Liver (tissue), 9 donors: ENCODE measurements around the gene TNMD. TPM values are rescaled to one million over a fixed set of nuclear protein-coding genes. Genes with fewer than 3 reads are reported as not detected.

ENCODE experiments used
- DNase-seq: peaks from one replicate; pipeline ENCODE4 v3.0.0-alpha.2; 2017; ENCODE audit warnings: low spot score
- H3K27ac ChIP-seq, 2 donors: one replicate each; pipeline ENCODE4 v1.7.0; 2013; ENCODE audit warnings: inconsistent platforms in 2 of 2, low read length in 2 of 2, control low read depth in 1 of 2, low read depth in 1 of 2, mild to moderate bottlenecking in 1 of 2
- H3K27me3 ChIP-seq, 4 donors: one replicate each; pipeline versions ENCODE4 v1.6.1 to v1.7.0; 2013; ENCODE audit warnings: low read length in 3 of 4, inconsistent platforms in 1 of 4, mild to moderate bottlenecking in 1 of 4, moderate library complexity in 1 of 4; ENCODE audit not compliant: control insufficient read depth in 4 of 4, insufficient read depth in 4 of 4
- H3K36me3 ChIP-seq, 4 donors: one replicate each; pipeline versions ENCODE4 v1.6.1 to v1.7.0; 2013; ENCODE audit warnings: low read length in 3 of 4, mild to moderate bottlenecking in 3 of 4, low read depth in 1 of 4, moderate library complexity in 1 of 4; ENCODE audit not compliant: control insufficient read depth in 4 of 4, insufficient read depth in 3 of 4
- H3K4me1 ChIP-seq, 4 donors: one replicate each; pipeline versions ENCODE4 v1.6.1 to v1.7.0; 2013; ENCODE audit warnings: low read length in 3 of 4, mild to moderate bottlenecking in 3 of 4, moderate library complexity in 1 of 4; ENCODE audit not compliant: control insufficient read depth in 4 of 4, insufficient read depth in 4 of 4
- H3K4me3 ChIP-seq, 3 donors: one replicate each; pipeline versions ENCODE4 v1.6.1 to v1.7.0; 2013; ENCODE audit warnings: low read length in 3 of 3, control low read depth in 1 of 3, low read depth in 1 of 3, mild to moderate bottlenecking in 1 of 3
- H3K9ac ChIP-seq, 2 donors: one replicate each; pipeline ENCODE4 v1.7.0; 2013; ENCODE audit warnings: low read length in 2 of 2, mild to moderate bottlenecking in 2 of 2, moderate library complexity in 2 of 2, control low read depth in 1 of 2, low read depth in 1 of 2
- H3K9me3 ChIP-seq, 4 donors: one replicate each; pipeline versions ENCODE4 v1.6.1 to v1.7.0; 2013; ENCODE audit warnings: low read length in 3 of 4; ENCODE audit not compliant: control insufficient read depth in 4 of 4
- ATF3 ChIP-seq: IDR thresholded peaks from 2 replicates; pipeline ENCODE4 v1.6.1; 2016; ENCODE audit warnings: antibody characterized with exemption
- CTCF ChIP-seq: fragments of 150-350 bp; IDR thresholded peaks from 2 replicates; pipeline ENCODE4 v1.5.1; 2017; ENCODE audit warnings: improper control_type of control experiment, low read depth, low read length; ENCODE audit not compliant: missing input control
- EGR1 ChIP-seq, 2 donors: IDR thresholded peaks; 2 replicates each; pipeline ENCODE4 v1.6.1; 2016 to 2018; ENCODE audit warnings: antibody characterized with exemption in 2 of 2, low read depth in 2 of 2
- FOXA1 ChIP-seq: IDR thresholded peaks from 2 replicates; pipeline ENCODE4 v1.6.1; 2016; ENCODE audit warnings: antibody characterized with exemption
- FOXA2 ChIP-seq: IDR thresholded peaks from 2 replicates; pipeline ENCODE4 v1.6.1; 2016; ENCODE audit warnings: antibody characterized with exemption
- GABPA ChIP-seq, 2 donors: IDR thresholded peaks in 1 of 2; conservative IDR thresholded peaks in 1 of 2; 2 replicates each; pipeline ENCODE4 v1.6.1; 2016; ENCODE audit warnings: antibody characterized with exemption in 2 of 2, mild to moderate bottlenecking in 1 of 2, moderate library complexity in 1 of 2
- HNF4A ChIP-seq, 2 donors: conservative IDR thresholded peaks; 2 replicates each; pipeline ENCODE4 v1.6.1; 2016; ENCODE audit warnings: antibody characterized with exemption in 2 of 2, mild to moderate bottlenecking in 2 of 2
- HNF4G ChIP-seq: IDR thresholded peaks from 2 replicates; pipeline ENCODE4 v1.6.1; 2016; ENCODE audit warnings: antibody characterized with exemption
- JUND ChIP-seq, 2 donors: IDR thresholded peaks; 2 replicates each; pipeline ENCODE4 v1.6.1; 2016; ENCODE audit warnings: antibody characterized with exemption in 2 of 2
- MAX ChIP-seq: IDR thresholded peaks from 2 replicates; pipeline ENCODE4 v1.6.1; 2016; ENCODE audit warnings: antibody characterized with exemption
- NR2F2 ChIP-seq: IDR thresholded peaks from 2 replicates; pipeline ENCODE4 v1.6.1; 2016; ENCODE audit warnings: antibody characterized with exemption
- RAD21 ChIP-seq, 2 donors: IDR thresholded peaks; 2 replicates each; pipeline ENCODE4 v1.6.1; 2016; ENCODE audit warnings: antibody characterized with exemption in 2 of 2, mild to moderate bottlenecking in 2 of 2
- REST ChIP-seq: IDR thresholded peaks from 2 replicates; pipeline ENCODE4 v1.6.1; 2016; ENCODE audit warnings: antibody characterized with exemption, mild to moderate bottlenecking
- RXRA ChIP-seq, 2 donors: IDR thresholded peaks; 2 replicates each; pipeline ENCODE4 v1.6.1; 2017 to 2018; ENCODE audit warnings: antibody characterized with exemption in 2 of 2, mild to moderate bottlenecking in 1 of 2
- SP1 ChIP-seq: IDR thresholded peaks from 2 replicates; pipeline ENCODE4 v1.6.1; 2018; ENCODE audit warnings: antibody characterized with exemption, mild to moderate bottlenecking
- TAF1 ChIP-seq: conservative IDR thresholded peaks from 2 replicates; pipeline ENCODE4 v1.6.1; 2016; ENCODE audit warnings: antibody characterized with exemption, mild to moderate bottlenecking
- YY1 ChIP-seq: IDR thresholded peaks from 2 replicates; pipeline ENCODE4 v1.6.1; 2016; ENCODE audit warnings: antibody characterized with exemption, mild to moderate bottlenecking
- ZBTB33 ChIP-seq: IDR thresholded peaks from 2 replicates; pipeline ENCODE4 v1.6.1; 2016; ENCODE audit warnings: antibody characterized with exemption
- WGBS: extraction: QIAGEN DNeasy Blood & Tissue Kit; methylation state at CpG from one replicate; pipeline ENCODE4 v1.1.7; 2013; 5-methylcytosine and 5-hydroxymethylcytosine counted together
- polyA plus RNA-seq, 2 donors: library from polyadenylated mRNA; stranded (reverse) in 1 of 2; unstranded in 1 of 2; fragments of 200-250 nt in 1 of 2; fragments of >200 nt in 1 of 2; fragmentation: Nextera tagmentation in 1 of 2; extraction: Ambion mirVana in 1 of 2; gene quantifications; one replicate each; pipeline versions ENCODE4 v1.2.1 to v1.2.3, GENCODE V29; 2013 to 2015
- total RNA-seq, 2 donors: library from RNA; depleted of rRNA; stranded (reverse); fragments of >200 nt; gene quantifications; one replicate each; pipeline ENCODE4 v1.2.3, GENCODE V29; 2014
- donor health status: healthy.
- donor health status: healthy.
- donor health status: healthy.
- donor health status: healthy.
- donor health status: healthy.

TNMD gene
- total and polyA plus RNA-seq, 4 donors: not detected

GRCh38 chrX:100600758-100601157 lies 16.0 kb downstream of the TNMD start:
- H3K4me1 ChIP-seq: no peaks in the 10 kb centered on the region
- WGBS: 6% methylated on average over 1 of the region's 1 CpG
- no peak overlapping the region for H3K4me3 ChIP-seq
- H3K9ac ChIP-seq: no peak overlapping the region
- no peaks in the 10 kb centered on the region for H3K9me3 ChIP-seq
- TF ChIP-seq RXRA (IDR thresholded peaks at IDR 0.05) (peak in 1 of 2 donors; percentile 7), MAX (no peak), CTCF (no peak), SP1 (peak; percentile 13)
- no peaks in the 10 kb centered on the region for H3K27me3 ChIP-seq
- no peaks in the 10 kb centered on the region for H3K36me3 ChIP-seq
- DNase-seq: no peak
- no peak overlapping the region for H3K27ac ChIP-seq

- no peak for DNase-seq
- no peak for TF ChIP-seq FOXA1
- no peak for TF ChIP-seq HNF4A (conservative IDR thresholded peaks at IDR 0.05)
- no peak for TF ChIP-seq MAX
- TF ChIP-seq ATF3: no peak
- no peak for TF ChIP-seq ZBTB33
- no peak for TF ChIP-seq EGR1 (IDR thresholded peaks at IDR 0.05; ENCODE audit: low read depth in 2 of 2)
- TF ChIP-seq RXRA (IDR thresholded peaks at IDR 0.05): no peak
- no peak for TF ChIP-seq HNF4G
- no peak for TF ChIP-seq YY1
- TF ChIP-seq TAF1: no peak
- TF ChIP-seq CTCF: no peak
- no peak for TF ChIP-seq RAD21 (IDR thresholded peaks at IDR 0.05)
- TF ChIP-seq REST: no peak
- TF ChIP-seq SP1: no peak
- no peak for TF ChIP-seq JUND (IDR thresholded peaks at IDR 0.05)
- TF ChIP-seq FOXA2: no peak
- TF ChIP-seq GABPA (IDR thresholded peaks at IDR 0.05 in 1 of 2, conservative IDR thresholded peaks at IDR 0.05 in 1 of 2): no peak
- TF ChIP-seq NR2F2: no peak
- H3K9ac ChIP-seq: no peak overlapping the region
- 78% methylated on average over 1 of the region's 1 CpG for WGBS
- H3K36me3 ChIP-seq: no peaks in the 10 kb centered on the region
- peaks cover 0 to 2% (median 0%) of the 10 kb centered on the region in 4 donors for H3K27me3 ChIP-seq
- H3K4me1 ChIP-seq: no peaks in the 10 kb centered on the region
- H3K9me3 ChIP-seq: no peaks in the 10 kb centered on the region
- H3K27ac ChIP-seq: no peak overlapping the region
- no peak overlapping the region for H3K4me3 ChIP-seq
Observed at GRCh38 chrX:100606753-100607152, 22.0 kb downstream of the TNMD start.
